HL-60 (cell line): ENCODE results near the gene CRMP1.

Experiments
- DNase-seq, 2 experiments: peaks; one replicate each; pipeline ENCODE4 v3.0.0-alpha.2; 2010 to 2020; ENCODE audit warnings: low read depth in 1 of 2, low spot score in 1 of 2
- H3K27ac ChIP-seq: fragments of 250-450 bp; sonication (Bioruptor Pico); replicated peaks from 2 replicates; pipeline ENCODE4 v1.5.1; 2020; ENCODE audit warnings: mild to moderate bottlenecking, moderate library complexity
- H3K27me3 ChIP-seq: fragments of 250-450 bp; sonication (Bioruptor Pico); 2 replicates; pipeline ENCODE4 v1.5.1; 2021; ENCODE audit warnings: mild to moderate bottlenecking, moderate library complexity; ENCODE audit not compliant: insufficient read depth, poor library complexity, severe bottlenecking
- H3K4me3 ChIP-seq: replicated peaks from 2 replicates; pipeline ENCODE4 v1.5.1; 2011; ENCODE audit warnings: mild to moderate bottlenecking, control low read depth, low read length; ENCODE audit not compliant: insufficient read depth
- GABPA ChIP-seq: IDR thresholded peaks from 2 replicates; pipeline ENCODE4 v1.6.1; 2012; ENCODE audit warnings: low read depth
- POLR2AphosphoS5 ChIP-seq: IDR thresholded peaks from 2 replicates; pipeline ENCODE4 v1.6.1; 2012; ENCODE audit warnings: low read depth
- SPI1 ChIP-seq: IDR thresholded peaks from 2 replicates; pipeline ENCODE4 v1.6.1; 2012; ENCODE audit warnings: low read depth, mild to moderate bottlenecking, borderline replicate concordance
- TF ChIP-seq, protein P1 (sequence below): IDR thresholded peaks from 2 replicates; pipeline ENCODE4 v1.6.1; 2012; ENCODE audit warnings: low read depth; ENCODE audit not compliant: insufficient replicate concordance
- TF ChIP-seq, protein P2 (sequence below): IDR thresholded peaks from one replicate; pipeline ENCODE4 v1.5.1; 2011; ENCODE audit warnings: low read length, control low read depth, inconsistent platforms; ENCODE audit not compliant: insufficient read depth

The CRMP1 gene

DNA sequence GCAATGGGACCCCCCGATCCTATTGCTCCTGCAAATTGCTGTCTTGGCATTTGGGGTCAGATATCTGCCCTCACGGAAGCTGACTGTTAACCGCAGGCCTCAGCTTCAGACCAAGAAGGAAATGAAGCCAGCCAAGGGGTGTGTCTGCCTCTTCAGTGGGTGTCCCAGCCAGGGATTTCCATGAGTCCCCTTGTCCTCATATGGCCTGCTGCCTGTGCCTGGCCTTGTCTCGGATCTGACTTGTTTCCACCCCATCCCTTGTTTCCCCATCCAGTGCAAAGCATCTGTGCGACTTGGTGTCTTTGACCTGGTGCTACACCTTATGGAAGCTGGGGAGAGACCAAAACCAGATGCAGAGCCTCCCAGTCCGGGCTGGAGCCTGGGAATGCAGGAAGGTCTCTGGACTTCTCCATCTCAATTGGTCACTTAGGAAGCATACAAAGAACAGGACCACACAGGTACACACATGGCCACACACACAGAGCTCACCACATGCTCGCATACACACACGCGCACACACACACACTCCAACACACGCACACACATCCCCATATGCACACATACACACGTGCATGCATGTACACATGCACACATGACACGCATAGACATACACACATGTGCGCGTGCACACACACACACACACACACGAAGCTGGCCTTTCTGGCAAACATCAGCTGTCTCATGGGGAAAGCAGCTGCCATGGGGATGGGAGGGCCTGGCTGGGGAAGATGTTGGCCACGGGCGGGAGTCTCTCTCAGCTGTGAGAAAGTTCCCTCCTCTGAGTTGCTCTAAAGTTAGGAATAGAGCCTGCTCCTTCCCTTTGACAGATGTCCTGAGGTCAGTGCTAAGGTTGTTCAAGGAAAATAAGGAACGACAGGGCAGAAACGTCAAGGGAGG is 65.5 kb downstream of the CRMP1 start:
- DNase-seq: no peak
- Histone ChIP-seq H3K27me3 (no peaks in the 10 kb centered on the region), H3K27ac (no peak overlapping the region), H3K4me3 (no peak overlapping the region)
- no peak for TF ChIP-seq POLR2AphosphoS5
- TF ChIP-seq, protein P1, sequence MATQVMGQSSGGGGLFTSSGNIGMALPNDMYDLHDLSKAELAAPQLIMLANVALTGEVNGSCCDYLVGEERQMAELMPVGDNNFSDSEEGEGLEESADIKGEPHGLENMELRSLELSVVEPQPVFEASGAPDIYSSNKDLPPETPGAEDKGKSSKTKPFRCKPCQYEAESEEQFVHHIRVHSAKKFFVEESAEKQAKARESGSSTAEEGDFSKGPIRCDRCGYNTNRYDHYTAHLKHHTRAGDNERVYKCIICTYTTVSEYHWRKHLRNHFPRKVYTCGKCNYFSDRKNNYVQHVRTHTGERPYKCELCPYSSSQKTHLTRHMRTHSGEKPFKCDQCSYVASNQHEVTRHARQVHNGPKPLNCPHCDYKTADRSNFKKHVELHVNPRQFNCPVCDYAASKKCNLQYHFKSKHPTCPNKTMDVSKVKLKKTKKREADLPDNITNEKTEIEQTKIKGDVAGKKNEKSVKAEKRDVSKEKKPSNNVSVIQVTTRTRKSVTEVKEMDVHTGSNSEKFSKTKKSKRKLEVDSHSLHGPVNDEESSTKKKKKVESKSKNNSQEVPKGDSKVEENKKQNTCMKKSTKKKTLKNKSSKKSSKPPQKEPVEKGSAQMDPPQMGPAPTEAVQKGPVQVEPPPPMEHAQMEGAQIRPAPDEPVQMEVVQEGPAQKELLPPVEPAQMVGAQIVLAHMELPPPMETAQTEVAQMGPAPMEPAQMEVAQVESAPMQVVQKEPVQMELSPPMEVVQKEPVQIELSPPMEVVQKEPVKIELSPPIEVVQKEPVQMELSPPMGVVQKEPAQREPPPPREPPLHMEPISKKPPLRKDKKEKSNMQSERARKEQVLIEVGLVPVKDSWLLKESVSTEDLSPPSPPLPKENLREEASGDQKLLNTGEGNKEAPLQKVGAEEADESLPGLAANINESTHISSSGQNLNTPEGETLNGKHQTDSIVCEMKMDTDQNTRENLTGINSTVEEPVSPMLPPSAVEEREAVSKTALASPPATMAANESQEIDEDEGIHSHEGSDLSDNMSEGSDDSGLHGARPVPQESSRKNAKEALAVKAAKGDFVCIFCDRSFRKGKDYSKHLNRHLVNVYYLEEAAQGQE: no peak
- TF ChIP-seq, protein P2, sequence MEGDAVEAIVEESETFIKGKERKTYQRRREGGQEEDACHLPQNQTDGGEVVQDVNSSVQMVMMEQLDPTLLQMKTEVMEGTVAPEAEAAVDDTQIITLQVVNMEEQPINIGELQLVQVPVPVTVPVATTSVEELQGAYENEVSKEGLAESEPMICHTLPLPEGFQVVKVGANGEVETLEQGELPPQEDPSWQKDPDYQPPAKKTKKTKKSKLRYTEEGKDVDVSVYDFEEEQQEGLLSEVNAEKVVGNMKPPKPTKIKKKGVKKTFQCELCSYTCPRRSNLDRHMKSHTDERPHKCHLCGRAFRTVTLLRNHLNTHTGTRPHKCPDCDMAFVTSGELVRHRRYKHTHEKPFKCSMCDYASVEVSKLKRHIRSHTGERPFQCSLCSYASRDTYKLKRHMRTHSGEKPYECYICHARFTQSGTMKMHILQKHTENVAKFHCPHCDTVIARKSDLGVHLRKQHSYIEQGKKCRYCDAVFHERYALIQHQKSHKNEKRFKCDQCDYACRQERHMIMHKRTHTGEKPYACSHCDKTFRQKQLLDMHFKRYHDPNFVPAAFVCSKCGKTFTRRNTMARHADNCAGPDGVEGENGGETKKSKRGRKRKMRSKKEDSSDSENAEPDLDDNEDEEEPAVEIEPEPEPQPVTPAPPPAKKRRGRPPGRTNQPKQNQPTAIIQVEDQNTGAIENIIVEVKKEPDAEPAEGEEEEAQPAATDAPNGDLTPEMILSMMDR: no peak
- TF ChIP-seq SPI1: no peak
- no peak for TF ChIP-seq GABPA

DNA sequence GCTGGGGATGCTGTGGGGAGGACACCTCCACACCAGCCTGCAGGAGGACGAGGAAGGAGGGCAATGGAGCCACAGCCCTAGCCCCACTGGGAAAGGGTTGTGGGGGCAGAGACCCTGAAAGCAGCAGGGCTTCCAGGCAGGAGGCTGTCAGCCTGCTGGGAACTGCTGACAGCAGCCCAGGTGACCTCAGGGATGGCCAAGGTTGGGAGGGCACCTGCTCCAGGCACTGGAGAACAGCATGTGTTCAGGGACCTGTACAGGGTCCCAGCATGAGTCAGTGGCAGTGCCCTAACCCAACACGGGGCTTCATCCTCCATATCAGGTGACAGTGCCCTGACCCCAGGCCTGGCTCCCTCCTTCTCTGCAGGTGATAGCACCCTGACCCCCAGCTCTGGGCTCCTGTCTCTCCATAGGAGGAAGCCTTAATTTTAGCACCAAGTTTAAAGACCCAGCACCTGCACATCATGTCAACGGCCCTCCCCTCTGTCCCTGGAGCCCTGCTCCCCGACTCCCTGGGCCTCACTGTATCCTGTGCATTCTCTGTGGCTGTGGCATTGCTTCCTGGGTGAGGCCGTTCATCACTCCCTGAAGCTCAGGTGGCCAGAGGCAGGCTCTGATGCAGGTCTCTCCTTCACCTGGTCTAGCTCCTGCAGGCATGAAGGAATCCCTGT is 66.3 kb downstream of the CRMP1 start:
- DNase-seq: no peak
- H3K4me3 ChIP-seq: no peak overlapping the region
- H3K27ac ChIP-seq: no peak overlapping the region
- TF ChIP-seq, protein P2: no peak
- TF ChIP-seq, protein P1: no peak
- no peak for TF ChIP-seq POLR2AphosphoS5
- TF ChIP-seq SPI1: no peak
- no peak for TF ChIP-seq GABPA
- no peaks in the 10 kb centered on the region for H3K27me3 ChIP-seq

DNA sequence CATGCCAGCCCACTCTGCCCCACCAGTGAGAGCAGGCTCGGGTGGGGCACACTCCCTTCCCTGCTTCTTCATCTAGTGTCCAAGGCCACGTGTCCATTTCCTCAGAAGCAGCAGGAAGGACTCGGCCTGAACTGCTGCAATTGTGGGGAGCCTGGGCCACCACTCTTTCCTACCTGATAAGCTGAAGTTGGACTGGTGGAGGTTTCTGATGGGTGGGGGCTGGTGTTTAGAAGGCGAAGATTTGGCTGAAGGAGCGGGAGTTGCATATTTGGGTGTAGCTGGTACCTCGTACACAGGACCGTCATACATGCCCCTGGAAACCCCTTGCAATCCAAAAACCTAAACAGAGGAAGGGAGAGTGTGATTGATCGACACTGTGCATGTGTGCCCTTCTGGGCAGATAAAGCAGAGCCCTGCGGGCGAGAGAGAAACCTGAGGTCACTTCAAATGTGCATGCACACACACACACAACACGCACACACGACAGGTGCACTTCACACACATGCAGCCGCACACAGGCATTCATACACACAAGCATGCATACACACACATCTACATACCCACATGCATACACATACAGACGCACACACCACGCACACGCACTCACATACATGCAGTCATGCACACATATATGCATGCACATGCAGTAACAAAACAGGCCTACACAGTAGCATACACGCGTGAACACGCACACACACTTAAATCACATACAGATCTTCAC is 67.4 kb downstream of the CRMP1 start:
- no peaks in the 10 kb centered on the region for H3K27me3 ChIP-seq
- TF ChIP-seq SPI1 (no peak), POLR2AphosphoS5 (no peak), GABPA (no peak)
- TF ChIP-seq, protein P1: no peak
- TF ChIP-seq, protein P2: no peak
- DNase-seq: no peak
- H3K27ac ChIP-seq: no peak overlapping the region
- H3K4me3 ChIP-seq: no peak overlapping the region
